Cardiac muscle cell (in vitro differentiated cells and primary cell): Measurements from ENCODE around the gene TRMT1. TPM values are rescaled to one million over a fixed set of nuclear protein-coding genes. Genes with fewer than 3 reads are reported as not detected.
"Not testable (repeated sequence)": the region's sequence is repeated elsewhere in the genome, so short reads cannot be mapped to it uniquely, and the experiment has no call there.

Experiments used
- DNase-seq, 2 donors: peaks; one replicate each; pipeline versions ENCODE4 v3.0.0 to v3.0.0-alpha.2; 2010 to 2017; ENCODE audit warnings: low read depth in 1 of 2, low spot score in 1 of 2
- H3K27ac ChIP-seq: fragments of 200-600 bp; sonication (generic); 2 replicates; pipeline ENCODE4 v1.5.1; 2016
- H3K27me3 ChIP-seq: fragments of 200-600 bp; sonication (generic); 2 replicates; pipeline ENCODE4 v1.6.0; 2016; ENCODE audit warnings: control low read depth
- H3K36me3 ChIP-seq: fragments of 200-600 bp; sonication (generic); 2 replicates; pipeline ENCODE4 v1.5.1; 2016; ENCODE audit warnings: control low read depth
- H3K4me1 ChIP-seq: fragments of 200-600 bp; sonication (generic); 2 replicates; pipeline ENCODE4 v1.8.1; 2017; ENCODE audit warnings: low read depth, mild to moderate bottlenecking, mixed run types
- H3K4me3 ChIP-seq: fragments of 200-600 bp; sonication (generic); 2 replicates; pipeline ENCODE4 v1.5.1; 2016; ENCODE audit warnings: mild to moderate bottlenecking
- H3K9me3 ChIP-seq: fragments of 200-600 bp; sonication (generic); 2 replicates; pipeline ENCODE4 v1.5.1; 2017; ENCODE audit warnings: low read depth, mild to moderate bottlenecking, control low read depth
- polyA plus RNA-seq: library from polyadenylated mRNA; unstranded; fragments of >200 nt; fragmentation: Nextera tagmentation; extraction: Ambion mirVana; gene quantifications from 2 replicates; pipeline ENCODE4 v1.2.1, GENCODE V29; 2016
- total RNA-seq: library from RNA; depleted of rRNA; stranded (reverse); fragments of >200 nt; gene quantifications from 2 replicates; pipeline ENCODE4 v1.2.3, GENCODE V29; 2016
- TF ChIP-seq, protein P1 (sequence below): IDR thresholded peaks from 2 replicates; pipeline ENCODE4 v1.5.1; 2012; ENCODE audit warnings: low read depth, mild to moderate bottlenecking, low read length

The TRMT1 gene
- total and polyA plus RNA-seq, 2 experiments from 2014 or later: 48.5 to 56.0 TPM

- TF ChIP-seq, protein P1, sequence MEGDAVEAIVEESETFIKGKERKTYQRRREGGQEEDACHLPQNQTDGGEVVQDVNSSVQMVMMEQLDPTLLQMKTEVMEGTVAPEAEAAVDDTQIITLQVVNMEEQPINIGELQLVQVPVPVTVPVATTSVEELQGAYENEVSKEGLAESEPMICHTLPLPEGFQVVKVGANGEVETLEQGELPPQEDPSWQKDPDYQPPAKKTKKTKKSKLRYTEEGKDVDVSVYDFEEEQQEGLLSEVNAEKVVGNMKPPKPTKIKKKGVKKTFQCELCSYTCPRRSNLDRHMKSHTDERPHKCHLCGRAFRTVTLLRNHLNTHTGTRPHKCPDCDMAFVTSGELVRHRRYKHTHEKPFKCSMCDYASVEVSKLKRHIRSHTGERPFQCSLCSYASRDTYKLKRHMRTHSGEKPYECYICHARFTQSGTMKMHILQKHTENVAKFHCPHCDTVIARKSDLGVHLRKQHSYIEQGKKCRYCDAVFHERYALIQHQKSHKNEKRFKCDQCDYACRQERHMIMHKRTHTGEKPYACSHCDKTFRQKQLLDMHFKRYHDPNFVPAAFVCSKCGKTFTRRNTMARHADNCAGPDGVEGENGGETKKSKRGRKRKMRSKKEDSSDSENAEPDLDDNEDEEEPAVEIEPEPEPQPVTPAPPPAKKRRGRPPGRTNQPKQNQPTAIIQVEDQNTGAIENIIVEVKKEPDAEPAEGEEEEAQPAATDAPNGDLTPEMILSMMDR: no peak
- peak overlapping the region; percentile 78 for H3K4me3 ChIP-seq
- peak overlapping the region; percentile 96 for H3K27ac ChIP-seq
- peaks cover 14% of the 10 kb centered on the region for H3K4me1 ChIP-seq
- H3K9me3 ChIP-seq: no peaks in the 10 kb centered on the region
- H3K36me3 ChIP-seq: no peaks in the 10 kb centered on the region
- H3K27me3 ChIP-seq: no peaks in the 10 kb centered on the region
- DNase-seq: peak; percentile 23 to 27
Observed at GRCh38 chr19:13150931-13151604, 34.5 kb upstream of the TRMT1 start.

DNA sequence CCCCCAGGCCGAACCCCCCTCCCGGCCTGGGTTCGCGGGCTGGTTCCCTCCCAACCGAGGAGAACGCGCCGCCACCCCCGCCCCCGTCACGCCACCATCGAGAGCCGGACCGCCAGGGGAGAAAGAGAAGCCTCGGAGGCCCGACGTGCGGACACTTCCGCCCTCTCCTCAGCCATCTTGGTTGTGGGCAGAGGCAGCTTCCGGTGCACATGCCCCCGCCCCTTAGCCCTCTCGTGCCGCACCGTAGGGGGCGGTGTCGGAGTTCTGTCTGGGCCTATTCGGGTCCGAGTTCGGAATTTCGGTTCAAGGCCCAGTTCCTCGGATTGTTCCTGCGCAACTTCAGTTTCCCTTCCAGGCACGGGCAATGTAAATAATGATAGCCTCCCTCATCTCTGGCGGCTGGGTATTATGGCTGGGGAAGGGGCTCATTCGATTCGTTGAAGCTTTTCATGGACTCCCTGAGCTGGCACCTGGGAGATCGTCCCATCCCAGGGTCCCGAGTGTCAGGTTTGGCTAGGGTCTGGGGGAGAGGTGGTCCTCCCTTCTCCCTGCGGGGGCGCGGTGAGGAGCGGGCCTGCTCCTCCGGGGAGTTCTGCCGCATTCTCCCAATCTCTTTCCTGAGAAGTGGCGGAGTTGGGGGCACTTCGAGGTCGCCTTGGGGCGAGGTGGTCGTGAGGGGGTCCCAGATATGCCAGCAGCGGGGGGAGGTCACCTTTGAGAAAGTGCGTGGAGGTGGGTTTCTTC lies 33.8 kb upstream of the TRMT1 start, which contains the start of the genes IER2 and STX10:
Gene IER2 (plus strand): TSS at position 225 of the 744 bp plus-strand sequence. CDS start 2,776 bp downstream, outside the sequence.
Gene STX10 (minus strand): TSS at position 189 of the 744 bp plus-strand sequence. CDS start 202 bp downstream, outside the sequence.
- TF ChIP-seq, protein P1: peak; percentile 66
- Histone ChIP-seq H3K9me3 (no peaks in the 10 kb centered on the region), H3K4me1 (peaks cover 7% of the 10 kb centered on the region), H3K27ac (peak within 1 kb of the TSS; percentile 96), H3K36me3 (no peaks in the 10 kb centered on the region), H3K27me3 (no peaks in the 10 kb centered on the region), H3K4me3 (peak within 1 kb of the TSS; percentile 78)
- DNase-seq: peak; percentile 93 to 97

DNA sequence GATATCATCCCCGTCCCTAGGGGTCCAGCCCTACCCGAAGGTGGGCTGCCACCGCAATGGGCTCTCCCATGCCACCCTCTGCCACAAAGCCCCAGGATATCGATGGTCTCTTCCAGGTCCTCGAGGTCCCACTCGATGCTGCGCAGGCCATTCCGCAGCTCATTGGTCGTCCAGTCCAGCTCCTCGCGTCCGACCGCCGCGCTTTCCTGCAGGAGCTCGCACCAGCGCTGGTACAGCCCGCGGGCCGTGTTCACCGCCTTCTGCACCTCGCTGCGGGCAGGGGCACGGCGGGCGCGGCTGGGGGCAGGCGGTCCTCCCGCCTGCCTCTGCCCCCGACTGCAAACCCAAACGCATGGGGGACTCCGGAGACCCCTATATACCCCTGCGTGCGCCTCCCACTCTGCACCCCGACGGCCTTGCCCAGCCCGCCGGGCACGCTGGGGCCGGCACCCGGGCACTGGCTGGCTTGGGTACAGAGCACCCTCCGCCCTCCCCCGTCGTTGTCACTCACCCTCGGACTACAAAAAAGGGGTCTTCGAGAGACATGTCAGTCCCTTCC lies 33.2 kb upstream of the TRMT1 start:
- peak; percentile 63 to 72 for DNase-seq
- Histone ChIP-seq H3K27ac (peak overlapping the region; percentile 96), H3K4me3 (peak overlapping the region; percentile 78), H3K27me3 (no peaks in the 10 kb centered on the region), H3K4me1 (peaks cover 6% of the 10 kb centered on the region), H3K9me3 (no peaks in the 10 kb centered on the region), H3K36me3 (peaks cover under 1% of the 10 kb centered on the region)
- TF ChIP-seq, protein P1: no peak

GRCh38 chr19:13149173-13149627 lies 32.7 kb upstream of the TRMT1 start:
- H3K27ac ChIP-seq, H3K4me1 ChIP-seq, H3K9me3 ChIP-seq, H3K36me3 ChIP-seq, DNase-seq, H3K27me3 ChIP-seq: not testable (repeated sequence)
- peak overlapping the region; percentile 78 for H3K4me3 ChIP-seq

DNA sequence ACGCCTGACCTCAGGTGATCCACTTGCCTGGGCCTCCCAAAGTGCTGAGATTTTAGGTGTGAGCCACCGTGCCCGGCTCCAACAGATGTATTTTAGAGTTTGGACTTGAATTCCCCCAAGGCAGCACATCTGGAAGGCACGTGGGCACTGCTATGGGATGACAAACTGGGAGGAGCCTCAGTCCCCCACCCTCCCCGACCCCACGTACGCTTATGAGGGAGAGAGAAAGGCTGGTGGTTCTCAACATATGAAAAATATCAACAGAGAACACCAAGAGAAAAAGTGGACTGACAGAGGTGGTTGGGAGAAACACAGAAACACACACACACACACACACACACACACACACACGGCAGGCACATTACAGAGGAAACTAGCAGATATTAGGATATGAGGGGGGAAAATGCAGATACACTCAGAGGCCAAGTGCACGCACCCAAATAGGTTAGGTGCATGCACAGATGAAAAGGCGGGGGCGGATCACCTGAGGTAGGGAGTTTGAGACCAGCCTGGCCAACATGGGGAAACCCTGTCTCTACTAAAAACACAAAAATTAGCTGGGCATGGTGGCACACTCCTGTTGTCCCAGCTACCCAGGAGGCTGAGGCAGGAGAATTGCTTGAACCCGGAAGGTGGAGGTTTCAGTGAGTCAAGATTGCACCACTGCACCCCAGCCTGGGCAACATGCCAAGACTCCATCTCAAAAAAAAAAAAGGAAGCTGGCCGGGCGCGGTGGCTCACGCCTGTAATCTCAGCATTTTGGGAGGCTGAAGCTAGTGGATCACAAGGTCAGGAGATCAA lies 30.4 kb upstream of the TRMT1 start:
- no peak overlapping the region for H3K27ac ChIP-seq
- no peaks in the 10 kb centered on the region for H3K9me3 ChIP-seq
- H3K27me3 ChIP-seq: no peaks in the 10 kb centered on the region
- no peaks in the 10 kb centered on the region for H3K4me1 ChIP-seq
- H3K36me3 ChIP-seq: peaks cover 6% of the 10 kb centered on the region
- no peak overlapping the region for H3K4me3 ChIP-seq
- DNase-seq: peak in 1 of 2 donors; percentile 61
- TF ChIP-seq, protein P1: no peak
